Endothelial cell of umbilical vein (primary cell): Measurements from ENCODE around the gene ULK1. TPM values are rescaled to one million over a fixed set of nuclear protein-coding genes. Genes with fewer than 3 reads are reported as not detected.

ENCODE experiments used
- BruUV-seq: library from RNA; stranded (reverse); fragments of 400-500 nt; replicated peaks from 2 replicates; lab custom pipeline; 2021; lab: Mats Ljungman, UMichigan
- CTCF ChIA-PET: fragments of 300-600, 350-600 bp; sonication (Branson Sonifier 250); formaldehyde crosslinking; loops from one replicate; lab custom pipeline; 2021; ENCODE audit warnings: antibody characterized with exemption, inconsistent platforms; lab: Charles Lee
- POLR2A ChIA-PET: fragments of 300-600, 350-600 bp; sonication (Branson Sonifier 250); formaldehyde crosslinking; loops from one replicate; lab custom pipeline; 2021; ENCODE audit warnings: antibody characterized with exemption, inconsistent platforms; lab: Charles Lee
- DNase-seq: peaks from one replicate; pipeline ENCODE4 v3.0.0-alpha.2; 2011; ENCODE audit warnings: low read depth, low spot score
- FAIRE-seq: peaks from 2 replicates; lab custom pipeline; 2011; peaks lifted over from hg19 to GRCh38; lab: Jason Lieb, UNC
- H2AFZ ChIP-seq: 2 replicates; pipeline ENCODE4 v1.6.0; 2012; ENCODE audit warnings: low read depth, low read length, control low read depth, inconsistent platforms
- H3K27ac ChIP-seq: 2 replicates; pipeline ENCODE4 v1.5.1; 2011; ENCODE audit warnings: low read depth, mild to moderate bottlenecking, control low read depth, low read length, moderate library complexity; ENCODE audit not compliant: insufficient read depth
- H3K27me3 ChIP-seq, 2 experiments: 2 replicates each; pipeline versions ENCODE4 v1.6.0 to v1.6.1; 2011; ENCODE audit warnings: low read length in 2 of 2, mixed read lengths in 1 of 2; ENCODE audit not compliant: control insufficient read depth in 2 of 2, insufficient read depth in 2 of 2
- H3K36me3 ChIP-seq, 2 experiments: 2 replicates in 1 of 2; 3 replicates in 1 of 2; pipeline ENCODE4 v1.5.1; 2011; ENCODE audit warnings: low read length in 2 of 2, mild to moderate bottlenecking in 1 of 2, moderate library complexity in 1 of 2; ENCODE audit not compliant: control insufficient read depth in 2 of 2, insufficient read depth in 2 of 2; ENCODE audit errors: extremely low read depth in 1 of 2
- H3K4me1 ChIP-seq: 3 replicates; pipeline ENCODE4 v1.5.1; 2011; ENCODE audit warnings: mild to moderate bottlenecking, low read length; ENCODE audit not compliant: control insufficient read depth, insufficient read depth; ENCODE audit errors: extremely low read depth
- H3K4me2 ChIP-seq: 2 replicates; pipeline ENCODE4 v1.6.1; 2011; ENCODE audit warnings: low read length, control low read depth, mixed read lengths; ENCODE audit not compliant: insufficient read depth
- H3K4me3 ChIP-seq, 3 experiments: fragments of 200-600 bp in 1 of 3; sonication (generic), shearing (Covaris generic) in 1 of 3; replicated peaks in 1 of 3; 2 replicates each; pipeline ENCODE4 v1.5.1; 2011 to 2016; ENCODE audit warnings: control low read depth in 3 of 3, low read length in 3 of 3, mild to moderate bottlenecking in 2 of 3, inconsistent platforms in 1 of 3, low read depth in 1 of 3, moderate library complexity in 1 of 3; ENCODE audit not compliant: insufficient read depth in 1 of 3
- H3K79me2 ChIP-seq: 2 replicates; pipeline ENCODE4 v1.6.0; 2012; ENCODE audit warnings: low read length, inconsistent platforms; ENCODE audit not compliant: control insufficient read depth, insufficient read depth
- H3K9ac ChIP-seq: replicated peaks from 2 replicates; pipeline ENCODE3; 2011; ENCODE audit warnings: low read length, control low read depth; ENCODE audit not compliant: insufficient read depth; ENCODE audit errors: extremely low read depth
- H3K9me1 ChIP-seq: replicated peaks from 3 replicates; pipeline ENCODE4 v1.6.0; 2011; ENCODE audit warnings: mild to moderate bottlenecking, low read length; ENCODE audit not compliant: control insufficient read depth, insufficient read depth; ENCODE audit errors: extremely low read depth
- H3K9me3 ChIP-seq: replicated peaks from 2 replicates; pipeline ENCODE4 v1.5.1; 2012; ENCODE audit warnings: low read length, inconsistent platforms; ENCODE audit not compliant: control insufficient read depth, insufficient read depth
- H4K20me1 ChIP-seq: replicated peaks from 2 replicates; pipeline ENCODE3; 2011; ENCODE audit warnings: mild to moderate bottlenecking, low read length; ENCODE audit not compliant: control insufficient read depth, insufficient read depth; ENCODE audit errors: extremely low read depth
- FOS ChIP-seq: IDR thresholded peaks from 2 replicates; pipeline ENCODE4 v1.6.1; 2011; ENCODE audit warnings: mild to moderate bottlenecking, low read length, moderate library complexity, borderline replicate concordance; ENCODE audit not compliant: insufficient read depth
- JUN ChIP-seq: IDR thresholded peaks from 2 replicates; pipeline ENCODE4 v1.6.1; 2011; ENCODE audit warnings: borderline replicate concordance, low read depth; ENCODE audit not compliant: insufficient read length, insufficient read depth
- MAX ChIP-seq: IDR thresholded peaks from 2 replicates; pipeline ENCODE4 v1.6.1; 2011; ENCODE audit not compliant: insufficient read depth, insufficient read length
- POLR2AphosphoS5 ChIP-seq: IDR thresholded peaks from 2 replicates; pipeline ENCODE4 v1.6.1; 2012; ENCODE audit warnings: low read depth, mild to moderate bottlenecking, control low read depth, low read length, moderate library complexity; ENCODE audit not compliant: insufficient read depth
- dilution Hi-C: fragments of 300-500 bp; cut with MboI; formaldehyde crosslinking; loops from one replicate; pipeline ENCODE4 v1.15.0; 2019; ENCODE audit warnings: low sequenced_read_pairs; ENCODE audit not compliant: extremely low pct_ligation_motif_present
- intact Hi-C: fragments of 100-400 bp; cut with micrococcal nuclease; formaldehyde crosslinking; loops from one replicate; pipeline ENCODE4 v1.10.0; 2022
- polyA plus RNA-seq, 4 experiments: library from polyadenylated mRNA; depleted of rRNA in 3 of 4; stranded (reverse) in 3 of 4; unstranded in 1 of 4; fragments of >200 nt; gene quantifications; 2 replicates each; pipeline versions ENCODE4 v1.2.1 to v1.2.3, GENCODE V29; 2011 to 2012; ENCODE audit warnings: missing spikeins in 1 of 4
- total RNA-seq: library from RNA; stranded (reverse); gene quantifications from 2 replicates; pipeline ENCODE4 v1.2.3, GENCODE V29; 2021
- TF ChIP-seq, protein P1 (sequence below), 2 donors: IDR thresholded peaks; 1 replicate in 1 of 2; 2 replicates in 1 of 2; pipeline ENCODE4 v1.5.1; 2011; ENCODE audit warnings: low read length in 2 of 2, mild to moderate bottlenecking in 2 of 2, moderate library complexity in 2 of 2, control low read depth in 1 of 2, inconsistent platforms in 1 of 2, low read depth in 1 of 2; ENCODE audit not compliant: insufficient read depth in 1 of 2; ENCODE audit errors: extremely low read depth in 1 of 2

Gene ULK1
- total and polyA plus RNA-seq, 2 donors (not counting 3 experiments of a cell fraction or from before 2014, with no cell fraction given) = 14.4 to 38.2 TPM

DNA sequence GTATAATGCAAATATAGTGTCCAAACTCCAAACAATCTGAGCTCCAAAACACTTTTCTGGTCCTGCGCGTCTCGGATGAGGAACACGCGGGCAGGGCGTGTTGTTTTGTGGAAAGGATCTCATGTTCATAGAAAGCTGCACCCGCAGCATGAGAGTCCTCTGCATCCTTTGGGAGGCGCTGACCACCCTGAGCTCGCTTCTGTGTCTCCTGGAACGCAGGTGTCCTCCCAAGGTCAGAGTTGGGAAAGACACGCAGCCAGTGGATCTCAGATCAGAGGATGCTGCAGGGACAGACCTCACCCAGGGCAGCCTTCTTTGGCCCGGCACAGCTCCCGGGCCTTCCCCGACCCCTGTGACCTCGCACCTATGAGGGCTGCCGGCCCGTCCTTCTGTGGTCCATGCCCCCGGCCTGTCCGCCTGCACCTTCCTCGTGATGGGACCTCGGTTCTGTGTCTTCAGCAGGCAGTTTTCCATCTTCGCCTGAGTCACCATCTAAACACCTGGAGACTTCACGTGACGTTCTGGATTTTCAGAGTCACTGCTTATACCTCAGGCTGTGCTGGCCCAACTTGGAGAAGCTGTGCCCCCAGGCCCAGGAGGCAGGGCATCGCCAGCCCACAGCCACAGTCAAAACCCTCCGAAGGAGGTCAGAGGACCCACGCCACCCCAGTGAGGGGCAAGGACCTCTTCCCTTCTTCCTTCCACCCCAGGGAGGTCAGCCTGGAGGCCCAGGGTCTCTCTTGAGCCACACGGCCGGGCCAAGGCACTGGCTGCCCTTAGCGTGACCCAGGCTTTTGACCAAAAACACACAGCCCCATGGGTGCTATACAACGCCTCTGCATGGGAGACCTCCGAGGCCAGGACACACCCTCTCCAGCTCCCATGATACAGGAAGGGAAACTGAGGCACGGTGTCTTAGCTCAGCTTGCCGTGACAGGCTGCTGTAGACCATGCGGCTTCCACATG lies 40.3 kb upstream of the ULK1 start:
- no peak overlapping the region for H3K9ac ChIP-seq
- no peak overlapping the region for H3K4me2 ChIP-seq
- no peaks in the 10 kb centered on the region for H3K27me3 ChIP-seq
- ChIA-PET CTCF (interaction anchor here (0.7 kb wide), 1 partner anchor 57 kb away, joined by 4 read pairs; no protein-coding TSS in a partner anchor), POLR2A (no interaction called here)
- no peaks in the 10 kb centered on the region for H3K4me1 ChIP-seq
- no peak overlapping the region for H3K27ac ChIP-seq
- no TSS peak for BruUV-seq
- H3K9me1 ChIP-seq = no peaks in the 10 kb centered on the region
- H3K9me3 ChIP-seq = no peaks in the 10 kb centered on the region
- no peaks in the 10 kb centered on the region for H3K79me2 ChIP-seq
- no peak for FAIRE-seq
- no peaks in the 10 kb centered on the region for H3K36me3 ChIP-seq
- intact Hi-C loops = no loop called here
- no peak overlapping the region for H2AFZ ChIP-seq
- H3K4me3 ChIP-seq = no peak overlapping the region
- no peak for DNase-seq
- dilution Hi-C loops = no loop called here
- no peaks in the 10 kb centered on the region for H4K20me1 ChIP-seq
- TF ChIP-seq, protein P1, sequence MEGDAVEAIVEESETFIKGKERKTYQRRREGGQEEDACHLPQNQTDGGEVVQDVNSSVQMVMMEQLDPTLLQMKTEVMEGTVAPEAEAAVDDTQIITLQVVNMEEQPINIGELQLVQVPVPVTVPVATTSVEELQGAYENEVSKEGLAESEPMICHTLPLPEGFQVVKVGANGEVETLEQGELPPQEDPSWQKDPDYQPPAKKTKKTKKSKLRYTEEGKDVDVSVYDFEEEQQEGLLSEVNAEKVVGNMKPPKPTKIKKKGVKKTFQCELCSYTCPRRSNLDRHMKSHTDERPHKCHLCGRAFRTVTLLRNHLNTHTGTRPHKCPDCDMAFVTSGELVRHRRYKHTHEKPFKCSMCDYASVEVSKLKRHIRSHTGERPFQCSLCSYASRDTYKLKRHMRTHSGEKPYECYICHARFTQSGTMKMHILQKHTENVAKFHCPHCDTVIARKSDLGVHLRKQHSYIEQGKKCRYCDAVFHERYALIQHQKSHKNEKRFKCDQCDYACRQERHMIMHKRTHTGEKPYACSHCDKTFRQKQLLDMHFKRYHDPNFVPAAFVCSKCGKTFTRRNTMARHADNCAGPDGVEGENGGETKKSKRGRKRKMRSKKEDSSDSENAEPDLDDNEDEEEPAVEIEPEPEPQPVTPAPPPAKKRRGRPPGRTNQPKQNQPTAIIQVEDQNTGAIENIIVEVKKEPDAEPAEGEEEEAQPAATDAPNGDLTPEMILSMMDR (IDR thresholded peaks at IDR 0.05; ENCODE audit: extremely low read depth in 1 of 2, insufficient read depth in 1 of 2, low read depth in 1 of 2, low read length in 2 of 2) = no peak
- TF ChIP-seq JUN (no peak), FOS (no peak), POLR2AphosphoS5 (no peak), MAX (no peak)
